Occipital lobe (tissue), 2 donors: ENCODE data around the gene KNSTRN. TPM values are rescaled to one million over a fixed set of nuclear protein-coding genes. Genes with fewer than 3 reads are reported as not detected.

ENCODE experiments used
- DNase-seq: peaks from one replicate; lab custom pipeline; 2025; lab: John Stamatoyannopoulos, UW
- total RNA-seq: library from RNA; depleted of rRNA; stranded (reverse); fragments of >200 nt; gene quantifications from one replicate; pipeline ENCODE4 v1.2.3, GENCODE V29; 2014

The KNSTRN gene
- total RNA-seq, 1 donor from 2014 or later, result 17.8 TPM

DNA sequence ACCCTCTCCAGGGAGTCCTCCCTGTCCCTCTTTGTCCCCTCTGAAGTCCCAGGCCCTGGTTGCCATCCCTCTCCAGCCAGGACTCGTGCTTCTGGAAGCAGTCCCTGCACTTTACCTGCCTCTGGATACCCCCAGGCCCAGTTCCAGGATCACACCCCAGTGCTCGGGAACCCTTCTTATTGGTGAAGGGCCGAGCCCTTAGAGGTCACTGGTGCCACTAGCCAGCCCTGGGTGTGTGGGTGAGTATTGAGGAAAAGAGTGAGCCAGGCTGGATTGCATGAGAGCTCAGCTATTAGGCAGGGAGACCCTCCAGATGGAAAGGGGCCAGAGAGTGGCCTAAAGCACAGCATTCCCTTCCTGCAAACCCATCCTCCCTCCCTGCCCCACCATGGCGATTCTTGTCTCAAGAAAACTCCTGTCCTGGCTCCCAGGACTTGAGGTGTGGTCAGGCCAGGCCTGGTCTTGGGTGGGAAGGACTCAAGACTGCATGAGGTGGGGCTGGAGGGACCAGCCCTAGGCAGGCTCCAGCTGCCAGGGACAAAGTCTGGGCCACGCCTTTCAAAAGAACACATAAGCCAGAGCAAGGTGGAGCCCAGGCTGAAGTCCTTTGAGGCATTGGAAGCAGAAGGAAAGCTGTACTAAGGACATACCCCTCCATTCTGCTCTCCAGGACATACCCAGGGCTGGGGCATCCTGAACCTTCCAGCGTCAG is 36.5 kb upstream of the KNSTRN start:
- DNase-seq, result no peak

DNA sequence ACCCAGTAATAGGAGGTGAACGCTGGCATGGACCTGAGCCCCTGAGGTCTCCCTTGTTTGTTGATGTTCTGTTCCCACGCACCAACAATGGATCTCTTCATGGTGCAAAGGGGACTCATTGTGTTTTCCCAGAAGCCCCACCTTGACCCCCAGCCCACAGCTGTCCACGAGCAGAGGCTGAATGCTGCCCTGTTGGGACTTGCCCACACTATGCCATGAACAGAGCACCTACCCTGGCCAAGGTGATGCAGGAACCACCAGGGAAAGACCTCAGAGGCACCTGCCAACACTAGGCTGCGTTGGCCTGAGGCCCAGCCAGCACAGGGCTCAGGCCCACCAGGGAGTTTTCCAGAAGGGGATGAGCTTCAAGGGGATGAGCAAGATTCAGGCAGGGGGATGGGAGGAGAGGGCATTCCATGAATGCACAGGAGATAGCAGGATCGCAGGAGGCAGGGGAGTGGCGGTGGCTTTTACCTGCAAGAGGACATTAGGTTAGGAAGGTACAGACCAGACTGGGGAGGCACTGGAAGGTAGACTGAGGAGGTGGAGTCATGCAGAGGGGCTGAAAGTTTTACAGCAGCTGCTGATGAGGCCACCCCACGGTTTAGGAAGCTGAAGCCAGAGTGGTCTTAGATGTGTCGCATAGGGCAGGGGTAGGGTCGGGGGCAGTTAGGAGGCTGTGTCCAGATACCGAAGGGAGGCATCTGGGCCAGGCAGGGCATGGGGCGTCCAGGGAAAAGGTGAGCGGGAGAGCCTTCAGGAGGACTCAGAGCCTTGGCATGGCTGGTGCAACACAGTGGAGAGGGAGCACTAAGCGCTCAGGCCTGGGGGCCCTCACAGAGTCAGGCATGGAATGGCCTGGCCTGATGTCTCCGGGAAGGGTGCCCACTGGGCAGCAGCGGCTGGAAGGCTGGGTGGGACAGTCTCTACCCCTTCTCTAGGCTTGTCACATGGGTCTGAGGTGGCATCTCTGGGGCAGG is 35.7 kb upstream of the KNSTRN start:
- DNase-seq, result no peak

DNA sequence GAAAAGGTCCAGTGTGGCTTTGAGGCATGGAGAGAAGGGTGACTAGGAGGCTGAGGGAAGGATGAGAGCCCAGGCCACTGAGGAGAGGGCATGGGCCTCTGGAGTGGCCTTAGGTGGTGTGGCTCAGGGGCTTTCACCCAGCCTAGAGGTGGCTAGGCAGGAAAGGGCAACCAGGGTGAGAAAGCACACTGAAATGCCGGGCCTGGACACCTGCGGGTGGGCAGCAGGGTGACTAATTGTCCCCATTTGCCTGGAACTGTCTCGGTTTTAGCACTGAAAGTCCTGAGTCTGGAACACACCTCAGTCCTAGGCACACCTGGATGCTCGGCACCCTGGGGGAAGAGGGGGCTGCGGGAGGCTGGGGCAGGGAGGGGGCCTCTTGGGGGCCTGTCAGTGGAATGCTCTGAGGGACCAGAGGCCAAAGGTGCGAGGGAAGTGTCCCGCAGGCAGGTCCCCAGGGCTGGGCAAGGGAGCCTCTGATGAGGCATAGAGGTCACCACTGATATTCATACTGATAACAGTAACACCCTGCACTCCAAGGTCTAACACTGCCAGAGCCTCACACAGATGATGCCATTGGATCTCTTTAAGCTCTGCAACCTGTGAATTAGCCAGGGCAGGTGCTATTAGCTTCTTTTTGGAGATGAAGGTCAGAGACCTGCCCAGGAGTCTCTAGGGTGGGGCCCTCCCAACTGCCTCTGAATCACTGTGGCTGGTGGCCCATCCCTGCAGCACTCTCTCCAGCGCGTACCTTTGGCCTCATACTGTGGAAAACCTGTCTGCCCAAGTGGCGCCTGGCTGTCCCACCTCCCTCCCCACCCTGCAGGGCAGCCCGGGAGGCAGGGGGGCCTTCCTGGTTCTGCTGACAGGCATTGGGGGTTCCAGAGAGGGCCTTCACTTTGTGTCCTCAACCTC is 34.7 kb upstream of the KNSTRN start:
- DNase-seq, result no peak

DNA sequence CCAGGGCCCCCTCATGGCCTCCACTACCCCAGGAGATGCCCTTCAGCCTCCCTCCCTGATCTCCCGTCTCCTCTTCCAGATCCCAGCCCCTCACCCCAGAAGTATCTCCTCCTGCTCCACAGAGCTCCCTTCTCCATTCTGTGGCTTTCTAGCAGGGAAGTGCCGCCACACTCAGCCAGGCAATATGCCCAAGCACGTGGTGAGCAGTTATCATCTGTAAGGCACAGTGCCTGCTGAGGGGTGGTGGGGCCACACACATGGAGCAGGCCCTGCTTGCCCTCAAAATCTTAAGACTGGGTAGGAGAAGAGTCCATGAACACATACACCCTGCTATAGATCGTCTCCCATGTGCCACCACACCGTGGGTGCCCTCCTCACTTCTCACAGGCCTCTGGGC is 34.0 kb upstream of the KNSTRN start:
- no peak for DNase-seq

DNA sequence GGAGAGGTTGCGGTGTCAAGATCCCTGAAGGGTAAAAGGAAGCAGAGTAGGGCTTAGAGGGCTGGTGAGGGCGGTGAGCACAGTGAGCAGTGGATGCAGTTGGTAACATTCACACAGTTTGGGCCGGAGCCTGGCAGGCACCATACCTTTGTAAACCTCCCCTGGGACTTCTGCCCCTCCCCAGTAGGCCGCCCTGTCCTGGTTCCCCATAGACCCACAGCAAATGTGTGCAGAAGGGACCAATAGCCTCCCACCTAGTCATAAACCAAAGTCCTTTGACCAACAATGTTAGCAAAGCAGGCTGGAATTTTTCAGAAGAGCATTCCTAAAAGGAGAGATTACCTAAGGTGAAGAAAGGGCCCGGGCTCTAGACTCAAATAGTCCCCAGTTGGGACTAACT is 33.4 kb upstream of the KNSTRN start:
- DNase-seq, result no peak

DNA sequence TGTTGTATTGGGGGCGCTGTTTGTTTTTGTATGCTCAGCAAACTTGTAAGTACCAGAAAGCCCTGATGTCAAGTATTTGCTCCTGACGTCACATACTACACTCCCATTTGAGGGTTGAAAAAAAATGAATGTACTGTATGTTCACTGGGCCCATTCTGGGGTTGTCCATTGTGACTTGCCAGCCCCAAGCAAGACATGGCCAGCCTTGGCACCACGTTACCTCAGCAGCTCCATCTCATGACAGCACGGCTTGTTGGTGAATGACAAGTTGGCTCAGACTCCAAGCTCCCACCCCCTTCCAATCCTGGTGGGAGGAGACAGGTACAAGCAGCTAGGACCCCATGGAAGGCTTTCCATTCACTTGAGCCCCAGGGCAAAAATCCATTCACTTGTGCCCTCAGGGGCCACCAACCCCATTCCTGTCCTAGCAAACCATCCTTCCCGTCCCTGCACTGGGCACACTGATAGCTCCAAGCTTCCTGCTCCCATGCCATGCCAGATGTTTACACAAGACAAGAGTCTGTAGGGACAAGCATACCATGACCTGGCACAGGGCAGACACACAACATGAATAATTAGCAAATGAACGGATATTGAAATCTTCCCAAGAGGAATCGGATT is 30.1 kb upstream of the KNSTRN start:
- no peak for DNase-seq

DNA sequence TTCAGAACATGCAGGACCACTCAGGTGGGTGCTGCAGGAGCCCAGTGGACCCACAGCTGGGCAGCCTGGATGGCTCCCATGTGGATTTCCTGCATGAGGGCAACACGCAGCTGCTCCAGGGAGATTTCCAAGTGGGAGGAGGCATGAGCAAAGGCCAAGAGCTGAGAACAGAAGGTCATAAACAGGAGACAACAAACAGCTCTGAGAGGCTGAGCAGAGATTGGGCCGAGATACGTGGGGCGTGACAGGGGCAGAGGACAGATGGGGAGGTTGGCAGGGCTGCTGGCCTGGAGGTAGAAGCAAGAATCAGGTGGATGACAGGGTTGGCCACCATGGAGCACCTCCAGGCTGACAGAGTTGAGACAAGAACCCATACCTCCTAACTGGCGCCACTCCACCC is 28.8 kb upstream of the KNSTRN start:
- DNase-seq, result no peak

DNA sequence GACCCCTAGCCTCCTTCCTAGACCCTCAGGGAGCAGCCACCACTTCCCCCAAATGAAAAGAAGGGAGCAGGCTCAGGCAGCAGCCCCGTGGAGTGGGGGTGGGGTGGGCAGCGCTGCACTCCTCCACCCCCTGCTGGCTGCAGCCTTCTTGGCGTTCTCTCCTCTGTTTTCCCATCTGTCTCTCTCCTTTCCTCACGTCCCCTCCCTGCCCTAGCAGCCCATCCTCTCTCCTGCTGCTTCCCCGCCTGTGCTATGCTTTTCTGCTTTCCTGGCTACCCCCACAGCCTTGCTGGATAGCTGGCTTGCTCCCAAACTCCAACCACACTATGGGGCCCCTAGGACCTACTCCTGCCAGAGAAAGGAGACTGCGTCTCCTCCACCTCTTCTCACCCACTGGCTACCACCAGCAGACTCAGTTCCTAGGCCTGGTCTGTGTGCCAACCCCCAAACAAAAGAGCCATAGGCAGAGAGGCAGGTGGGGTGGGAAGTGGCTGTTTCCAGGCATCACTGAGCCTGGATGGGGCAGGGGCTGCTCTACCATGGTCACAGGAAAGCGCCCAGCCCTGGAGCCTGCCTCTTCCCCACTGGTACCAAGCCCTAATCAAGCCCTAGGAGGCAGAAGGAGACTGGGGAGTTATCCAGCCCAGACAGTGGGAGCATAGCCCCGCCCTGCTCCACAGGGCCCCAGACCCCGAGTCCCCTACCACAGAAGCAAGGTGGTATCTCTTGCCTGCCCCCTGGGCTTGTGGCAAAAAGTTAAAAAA is 27.9 kb upstream of the KNSTRN start:
- peak; percentile 41 for DNase-seq

DNA sequence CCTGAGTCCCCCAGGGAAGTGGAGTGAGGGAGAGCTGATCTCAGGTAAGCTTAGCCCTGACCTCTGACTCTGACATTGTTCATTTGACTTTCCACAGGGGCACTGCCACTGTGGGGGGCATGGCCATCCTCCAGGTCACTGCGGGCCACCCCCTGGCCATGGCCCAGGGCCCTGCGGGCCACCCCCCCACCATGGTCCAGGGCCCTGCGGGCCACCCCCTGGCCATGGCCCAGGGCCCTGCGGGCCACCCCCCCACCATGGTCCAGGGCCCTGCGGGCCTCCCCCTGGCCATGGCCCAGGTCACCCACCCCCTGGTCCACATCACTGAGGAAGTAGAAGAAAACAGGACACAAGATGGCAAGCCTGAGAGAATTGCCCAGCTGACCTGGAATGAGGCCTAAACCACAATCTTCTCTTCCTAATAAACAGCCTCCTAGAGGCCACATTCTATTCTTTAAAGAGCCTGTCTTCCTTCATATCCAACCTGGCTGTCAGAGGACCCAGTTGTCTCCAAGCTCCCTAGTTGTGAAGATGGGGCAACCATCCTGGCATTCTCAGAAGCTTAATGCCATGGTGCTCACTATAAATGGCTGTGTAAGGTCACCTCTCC is 26.4 kb upstream of the KNSTRN start:
- no peak for DNase-seq

DNA sequence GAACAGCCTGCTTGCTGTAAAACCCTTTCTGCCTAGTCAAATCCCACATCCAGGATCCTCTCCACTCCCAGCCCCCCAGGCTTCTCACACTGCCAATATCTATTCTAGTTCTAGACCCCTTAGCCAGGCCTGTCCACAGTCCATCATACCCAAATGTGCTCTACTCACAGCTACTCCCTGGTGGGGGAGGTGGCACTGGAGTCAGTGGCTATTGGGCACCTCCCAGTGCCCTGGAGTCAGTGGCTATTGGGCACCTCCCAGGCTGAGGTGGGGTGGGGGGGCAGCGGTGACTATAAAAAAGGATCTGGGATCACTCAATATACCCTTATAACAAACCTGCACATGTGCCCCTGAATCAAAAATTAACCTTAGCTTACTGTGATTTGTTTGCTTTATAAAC is 25.3 kb upstream of the KNSTRN start:
- no peak for DNase-seq

DNA sequence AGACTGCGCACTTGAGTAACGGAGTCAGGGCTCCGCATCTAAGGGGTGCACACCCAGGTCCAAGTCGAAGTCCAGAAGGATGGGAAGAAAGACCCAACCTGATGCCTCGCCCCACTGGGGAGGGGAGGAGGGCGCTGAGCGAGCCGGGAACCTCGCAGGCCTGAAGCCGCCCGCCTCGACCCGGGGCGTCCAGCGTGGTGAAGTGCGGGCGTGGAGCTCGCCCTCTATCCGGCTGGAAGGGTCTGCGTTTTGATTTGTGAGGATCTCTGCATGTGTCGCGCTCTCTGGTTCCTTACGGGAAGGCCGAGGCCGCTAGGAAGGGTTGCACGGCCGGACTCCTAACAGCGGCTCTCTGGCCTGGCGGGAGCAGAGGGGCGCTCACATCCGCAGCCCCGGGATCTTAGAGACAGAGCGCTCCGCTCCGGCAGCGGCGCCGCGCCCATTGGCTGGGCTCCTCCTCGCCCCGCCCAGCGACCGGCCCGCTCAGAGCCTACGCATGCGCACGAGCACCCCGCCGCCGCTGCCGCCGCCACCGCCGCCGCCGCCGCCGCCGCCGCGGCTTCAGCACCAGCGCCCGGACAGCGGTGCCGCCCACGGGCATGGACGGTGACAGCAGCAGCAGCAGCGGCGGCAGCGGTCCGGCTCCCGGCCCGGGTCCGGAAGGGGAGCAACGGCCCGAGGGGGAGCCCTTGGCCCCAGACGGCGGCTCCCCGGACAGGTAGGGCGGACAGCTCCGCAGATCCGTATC is 24.6 kb upstream of the KNSTRN start, which contains the start of gene DISP2:
DISP2 (plus strand) TSS at position 497 of the 748 bp plus-strand sequence; CDS start at position 600, 103 bp downstream.
- peak; percentile 80 for DNase-seq

DNA sequence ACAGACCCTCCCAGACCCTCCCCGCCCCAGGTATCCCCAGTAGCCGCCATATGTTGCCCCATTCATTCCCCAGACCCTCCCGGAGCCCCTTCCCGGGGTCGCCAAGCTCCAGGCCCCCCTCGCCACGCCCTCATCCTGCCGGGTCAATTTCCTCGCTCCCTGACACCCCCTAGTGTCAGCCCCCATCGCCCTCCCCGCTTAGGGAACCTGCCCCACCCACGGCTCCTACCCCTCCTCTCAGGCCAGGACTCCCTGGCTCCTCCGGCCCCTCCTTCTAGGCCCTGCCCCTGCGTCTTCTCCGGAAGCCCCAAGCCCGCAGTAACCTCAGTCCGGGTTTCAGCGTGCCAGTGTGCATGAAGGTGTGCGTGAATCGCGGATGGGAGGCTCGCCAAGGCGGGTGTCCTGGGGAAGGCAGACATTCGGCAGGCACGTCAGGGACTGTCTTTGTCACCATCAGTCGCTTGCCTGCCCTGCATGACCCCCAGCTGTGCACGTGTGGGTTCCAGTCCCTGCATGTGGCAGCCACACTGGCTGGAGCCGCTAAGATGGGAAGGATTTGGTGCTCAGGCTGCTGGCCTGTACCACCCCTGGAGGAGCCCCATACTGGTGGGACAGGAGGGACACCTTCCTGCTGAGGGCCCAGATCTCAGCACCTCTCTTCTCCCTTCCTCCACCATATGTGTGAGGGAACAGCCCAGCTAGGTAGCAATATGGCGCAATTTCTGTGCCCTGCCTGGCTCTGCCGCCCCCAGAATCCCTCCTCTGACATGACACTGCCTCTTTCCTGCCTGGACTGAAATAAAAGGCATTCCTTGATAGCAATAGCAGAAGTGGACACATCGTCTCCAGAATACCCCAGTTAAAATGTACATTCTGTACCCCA is 23.8 kb upstream of the KNSTRN start:
- no peak for DNase-seq

DNA sequence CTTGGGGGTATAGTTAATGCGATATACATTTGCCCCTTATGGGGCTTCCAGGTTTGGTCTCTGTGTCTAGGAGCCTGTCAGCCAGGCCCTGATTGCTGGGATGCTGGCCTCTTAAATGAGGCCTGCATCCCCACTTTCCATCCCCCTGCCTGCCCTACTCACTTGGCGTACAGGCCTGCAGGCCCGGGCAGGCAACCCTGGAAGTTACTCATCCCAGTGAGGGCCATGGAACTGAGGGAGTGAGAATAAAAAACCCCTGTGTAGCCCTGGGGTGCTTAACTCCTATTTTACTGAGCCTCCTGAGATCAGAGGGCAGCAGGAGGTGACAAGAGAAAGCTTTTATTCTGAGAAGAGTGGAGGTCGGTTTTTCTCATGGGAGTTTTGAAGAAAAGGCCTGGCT is 22.5 kb upstream of the KNSTRN start:
- no peak for DNase-seq

DNA sequence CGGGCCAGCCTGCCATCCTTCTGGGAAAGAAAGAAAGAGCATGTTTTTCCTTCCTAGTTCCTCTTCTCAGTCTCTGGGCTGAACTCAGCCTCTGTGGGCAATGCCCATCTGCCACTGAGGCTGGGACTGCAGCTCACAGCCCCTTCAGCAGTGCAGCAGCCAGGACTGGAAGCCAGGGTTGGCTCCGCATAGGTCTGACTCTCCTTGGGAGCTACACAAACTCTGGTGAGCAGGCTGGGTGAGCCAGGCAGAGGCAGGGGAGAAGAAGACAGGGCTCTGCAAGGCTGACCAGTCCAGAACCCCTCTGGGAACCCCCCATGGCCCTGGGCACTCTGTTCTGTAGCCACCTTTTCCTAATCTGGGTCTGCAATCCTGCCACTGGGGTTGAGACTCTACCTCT is 20.9 kb upstream of the KNSTRN start:
- DNase-seq, result no peak

DNA sequence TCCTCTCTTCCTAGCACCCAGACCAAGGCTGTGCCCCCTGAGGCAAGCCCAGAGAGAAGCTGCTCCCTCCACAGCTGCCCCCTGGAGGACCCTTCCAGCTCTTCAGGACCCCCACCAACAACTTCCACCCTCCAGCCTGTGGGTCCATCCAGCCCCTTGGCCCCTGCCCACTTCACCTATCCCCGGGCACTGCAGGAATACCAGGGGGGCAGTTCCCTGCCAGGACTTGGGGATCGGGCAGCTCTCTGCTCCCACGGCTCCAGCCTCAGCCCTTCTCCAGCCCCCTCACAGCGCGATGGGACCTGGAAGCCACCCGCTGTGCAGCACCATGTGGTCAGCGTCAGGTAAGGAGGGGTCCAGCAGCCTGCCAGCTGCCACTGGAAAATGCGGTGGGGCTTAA is 18.9 kb upstream of the KNSTRN start:
- DNase-seq, result no peak

DNA sequence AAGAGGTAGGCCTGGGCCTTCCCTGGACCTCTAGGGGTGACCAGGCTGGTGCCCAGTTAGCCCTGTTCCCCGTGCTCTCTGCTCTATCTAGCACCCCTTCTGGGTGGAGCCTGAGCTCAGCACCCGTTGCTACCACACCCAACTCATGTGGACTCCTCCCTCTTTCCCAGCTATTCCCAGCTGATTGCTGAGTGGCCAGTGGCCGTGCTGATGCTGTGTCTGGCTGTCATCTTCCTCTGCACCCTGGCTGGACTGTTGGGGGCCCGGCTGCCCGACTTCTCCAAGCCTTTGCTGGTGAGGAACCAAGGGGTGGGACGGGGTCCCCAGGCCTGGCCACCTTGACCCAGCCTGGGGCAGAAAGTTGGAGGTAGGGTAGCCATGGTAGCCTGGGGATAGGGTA is 18.3 kb upstream of the KNSTRN start:
- no peak for DNase-seq

DNA sequence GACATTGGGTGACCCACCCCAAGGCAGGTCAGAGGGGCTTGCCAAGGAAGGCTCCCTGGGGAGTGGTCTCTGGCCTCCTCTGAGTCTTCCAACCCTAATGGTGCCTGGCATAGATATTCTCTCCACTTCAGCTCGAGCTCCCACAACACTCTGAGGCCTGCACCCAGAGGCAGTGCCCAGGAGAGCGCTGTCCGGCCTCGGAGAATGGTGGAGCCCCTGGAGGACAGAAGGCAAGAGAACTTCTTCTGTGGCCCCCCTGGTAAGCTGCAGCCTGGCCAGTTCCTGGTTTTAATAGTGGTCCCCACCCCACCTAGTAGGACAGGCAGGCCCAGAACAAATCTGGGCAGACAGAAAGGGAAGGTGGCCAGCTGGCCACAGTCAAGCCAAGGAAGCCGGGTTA is 17.5 kb upstream of the KNSTRN start:
- no peak for DNase-seq
